HL-60/S4 (cell line): ENCODE results near the gene LGSN.
"Not testable (repeated sequence)": the region's sequence is repeated elsewhere in the genome, so short reads cannot be mapped to it uniquely, and the experiment has no call there.

Source experiments
- in situ Hi-C: fragments of 300-500 bp; cut with MboI; formaldehyde crosslinking; loops from 2 replicates; pipeline ENCODE4 v1.14.3; 2022; ENCODE audit warnings: low sequenced_read_pairs

LGSN gene

DNA sequence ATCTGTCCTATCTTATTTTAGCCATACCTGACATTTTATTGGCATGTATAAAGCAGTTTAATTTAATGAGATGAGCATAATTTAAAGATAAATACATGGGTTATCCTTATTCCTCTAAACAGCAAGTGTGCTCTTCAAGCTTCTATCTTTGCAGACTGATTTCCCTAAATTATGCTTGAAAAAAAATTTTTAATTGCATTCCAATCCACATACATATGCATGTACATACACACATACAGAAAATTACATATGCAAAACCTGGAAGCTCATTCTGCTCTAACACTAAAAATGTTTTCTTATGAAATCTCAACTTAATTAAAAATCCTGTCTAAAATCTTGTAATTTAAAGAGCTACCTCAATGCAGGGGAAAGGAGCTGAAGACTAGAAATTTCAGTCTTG, 73.2 kb downstream of the LGSN start:
- in situ Hi-C loops, result no loop called here

DNA sequence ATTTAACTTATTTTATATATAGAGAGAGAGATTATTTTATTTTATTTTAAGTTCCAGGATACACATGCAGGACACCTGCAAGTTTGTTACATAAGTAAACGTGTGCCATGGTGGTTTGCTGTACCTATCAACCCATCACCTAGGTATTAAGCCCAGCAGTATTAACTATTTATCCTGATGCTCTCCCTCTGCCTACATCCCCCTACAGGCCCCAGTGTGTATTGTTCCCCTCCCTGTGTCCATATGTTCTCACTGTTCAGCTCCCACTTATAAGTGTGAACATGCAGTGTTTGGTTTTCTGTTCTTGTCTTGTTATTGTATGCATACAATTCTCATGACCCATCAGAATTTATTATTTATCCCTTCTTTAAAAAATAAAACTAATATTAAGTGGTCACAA, 73.9 kb downstream of the LGSN start:
- in situ Hi-C loops, result no loop called here

DNA sequence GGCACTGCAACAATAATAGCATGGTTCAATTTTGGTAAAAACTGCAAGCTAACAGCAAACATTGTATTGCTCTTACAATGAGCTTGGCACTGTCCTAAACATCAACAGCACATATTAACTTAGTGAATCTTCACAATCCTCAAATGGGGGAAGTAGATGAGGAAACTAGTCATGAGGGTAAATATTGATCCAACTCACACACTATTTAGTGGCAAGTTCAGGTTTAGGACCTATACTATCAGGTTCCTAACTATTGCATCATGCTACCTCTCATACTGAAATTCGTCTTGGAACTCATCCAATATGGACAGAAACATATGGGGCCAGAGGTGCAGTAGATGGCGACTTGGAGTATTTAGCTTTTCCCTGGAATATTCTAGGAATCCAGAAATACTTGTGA, 74.4 kb downstream of the LGSN start:
- in situ Hi-C loops, result no loop called here

DNA sequence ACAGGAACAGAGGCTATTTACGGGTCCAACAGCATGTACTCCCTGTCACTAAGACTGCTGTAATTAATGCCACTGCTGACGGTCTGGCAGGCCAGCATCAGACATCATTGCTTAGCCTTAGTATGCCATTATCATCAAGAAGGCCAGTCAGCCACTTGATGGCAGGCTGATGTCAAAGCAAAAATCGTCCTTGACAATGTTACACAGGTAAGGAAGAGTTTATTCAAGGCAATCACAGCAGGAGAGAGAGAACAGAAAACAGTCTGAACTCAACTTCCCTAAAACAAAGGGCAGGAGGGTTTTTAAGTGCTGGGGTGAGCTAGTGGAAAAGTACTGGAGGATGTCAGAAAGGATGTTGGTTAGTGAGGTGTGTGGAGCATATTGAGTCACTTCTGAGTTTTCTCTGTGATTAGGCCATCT, 83.4 kb downstream of the LGSN start:
- in situ Hi-C loops, result no loop called here

DNA sequence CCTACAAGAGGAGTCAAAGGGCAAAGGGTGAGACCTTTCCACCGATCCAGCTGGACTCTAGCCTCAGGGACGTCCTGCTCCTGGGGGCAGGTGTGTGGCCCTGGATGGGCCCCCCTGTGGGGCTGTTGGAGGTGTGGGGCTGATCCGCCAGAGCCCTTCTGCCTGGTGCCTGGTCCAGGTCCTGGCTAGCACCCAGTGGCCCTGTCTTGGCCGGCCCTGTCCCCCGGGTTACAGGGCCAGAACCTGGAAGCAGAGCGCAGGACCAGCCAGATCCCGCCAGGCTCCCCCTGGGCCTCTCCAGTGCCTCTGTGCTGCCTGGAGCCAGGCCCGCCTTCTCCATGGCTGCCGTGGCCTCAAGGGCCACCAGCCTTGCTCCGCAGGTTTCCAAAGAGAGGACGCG, 89.3 kb downstream of the LGSN start:
- in situ Hi-C loops, result not testable (repeated sequence)

DNA sequence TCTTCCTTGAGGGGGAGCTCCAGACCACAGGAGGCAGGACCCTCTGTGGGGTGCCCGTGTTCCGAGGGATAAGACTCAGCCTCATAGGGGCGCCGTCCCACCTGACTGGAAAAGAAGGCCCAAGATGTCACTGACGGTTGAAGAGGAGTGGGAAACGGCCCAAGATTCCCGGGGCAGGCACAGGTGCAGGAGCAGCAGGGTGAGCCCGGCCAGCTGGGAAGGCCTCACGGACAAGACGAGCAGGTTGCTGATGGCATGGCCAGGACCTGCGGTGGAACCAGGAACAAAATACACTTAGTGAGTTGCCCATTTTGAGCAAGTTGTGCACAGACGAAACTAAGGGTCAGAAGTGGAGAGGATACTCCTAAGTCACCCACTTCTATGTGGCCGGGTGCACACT, 89.8 kb downstream of the LGSN start:
- in situ Hi-C loops, result not testable (repeated sequence)

DNA sequence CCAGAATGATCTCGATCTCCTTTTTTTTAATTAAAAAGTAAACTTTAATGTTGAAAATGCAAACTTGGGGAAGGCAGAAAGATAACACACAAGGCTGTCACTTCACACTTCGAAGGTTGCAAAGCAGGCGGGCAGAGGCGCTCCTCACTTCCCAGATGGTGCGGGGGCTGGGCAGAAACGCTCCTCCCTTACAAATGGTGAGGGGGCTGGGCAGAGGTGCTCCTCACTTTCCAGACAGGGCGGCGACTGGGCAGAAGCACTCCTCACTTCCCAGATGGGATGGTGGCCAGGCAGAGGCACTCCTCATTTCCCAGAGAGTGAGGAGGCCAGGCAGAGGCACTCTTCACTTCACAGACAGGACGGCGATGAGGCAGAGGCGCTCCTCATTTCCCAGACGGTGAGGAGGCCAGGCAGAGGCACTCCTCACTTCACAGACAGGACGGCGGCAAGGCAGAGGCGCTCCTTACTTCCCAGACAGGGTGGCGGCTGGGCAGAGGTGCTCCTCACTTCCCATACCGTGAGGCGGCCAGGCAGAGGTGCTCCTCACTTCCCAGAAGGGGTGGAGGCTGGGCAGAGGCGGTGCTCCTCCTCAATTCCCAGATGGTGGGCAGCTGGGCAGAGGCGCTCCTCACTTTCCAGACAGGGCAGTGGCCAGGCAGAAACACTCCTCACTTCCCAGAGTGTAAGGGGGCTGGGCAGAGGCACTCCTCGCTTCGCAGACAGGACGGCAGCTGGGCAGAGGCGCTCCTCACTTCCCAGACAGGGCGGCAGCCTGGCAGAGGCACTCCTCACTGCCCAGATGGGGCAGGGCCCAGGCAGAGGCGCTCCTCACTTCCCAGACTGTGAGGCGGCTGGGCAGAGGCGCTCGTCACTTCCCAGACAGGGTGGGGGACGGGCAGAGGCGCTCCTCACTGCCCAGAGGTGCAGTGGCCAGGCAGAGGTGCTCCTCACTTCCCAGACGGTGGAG, 91.6 kb downstream of the LGSN start:
- in situ Hi-C loops, result not testable (repeated sequence)

DNA sequence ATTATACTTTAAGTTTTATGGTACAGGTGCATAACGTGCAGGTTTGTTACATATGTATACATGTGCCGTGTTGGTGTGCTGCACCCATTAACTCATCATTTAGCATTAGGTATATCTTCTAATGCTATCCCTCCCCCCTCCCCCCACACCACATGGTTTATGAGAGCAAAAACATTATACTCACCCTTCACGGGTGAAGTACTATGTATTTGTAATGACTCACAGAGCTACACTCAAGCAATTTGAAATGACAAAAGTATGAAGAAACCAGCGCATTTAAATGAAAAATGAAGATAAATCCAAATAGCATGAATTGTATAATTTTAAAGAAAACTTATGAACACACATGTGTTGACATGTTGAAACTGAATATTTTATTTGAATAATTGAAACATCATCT, 93.8 kb downstream of the LGSN start:
- in situ Hi-C loops, result not testable (repeated sequence)
